Measurements from ENCODE around the gene KCNJ12. TPM values are rescaled to one million over a fixed set of nuclear protein-coding genes. Genes with fewer than 3 reads are reported as not detected.
A peak's percentile ranks its signal among the peaks of the same experiment; 100 is the strongest.

The KCNJ12 gene
- total and polyA plus RNA-seq, 2 of the 4 experiments (the other 2 are of a cell fraction), result under 0.01 to 0.10 TPM

GRCh38 chr17:21387616-21388015, 11.5 kb downstream of the KCNJ12 start:
- no peak overlapping the region for H2AK5ac ChIP-seq (ENCODE audit: low read depth, low read length)
- ChIA-PET CTCF (no interaction called here), POLR2A (ENCODE audit: unreplicated experiment) (no interaction called here)
- no peak overlapping the region for H3K4ac ChIP-seq (ENCODE audit: low read depth, low read length)
- H3K14ac ChIP-seq (replicated peaks; ENCODE audit: low read depth, low read length), result no peak overlapping the region
- dilution Hi-C loops (cut with HindIII; ENCODE audit: low sequenced_read_pairs, unreplicated experiment) (no loop called here), intact Hi-C loops (cut with micrococcal nuclease) (no loop called here), in situ Hi-C loops (cut with MboI; ENCODE audit: low sequenced_read_pairs) (no loop called here)
- H2BK20ac ChIP-seq (ENCODE audit: low read depth, low read length), result no peak overlapping the region
- no peak overlapping the region for H3K56ac ChIP-seq (ENCODE audit: extremely low read depth, insufficient read depth, low read length)
- BruUV-seq (replicated peaks), result no TSS peak
- no CpG with 5 or more reads among the region's 5 CpGs for WGBS, 2 experiments (ENCODE audit: extremely low coverage in 2 of 2, insufficient read length in 1 of 2)
- H2BK120ac ChIP-seq (ENCODE audit: low read depth, low read length), result no peak overlapping the region
- no peak overlapping the region for H3K23ac ChIP-seq (ENCODE audit: low read depth, low read length)
- H4K91ac ChIP-seq (ENCODE audit: insufficient read depth, low read depth, low read length), result no peak overlapping the region
- ATAC-seq (ENCODE audit: low read depth) (no peak), DNase-seq (no peak)
- no peaks in the 10 kb centered on the region for H4K20me1 ChIP-seq (ENCODE audit: insufficient read depth, low read length)
- no peaks in the 10 kb centered on the region for H3K4me1 ChIP-seq (ENCODE audit: control insufficient read depth, insufficient read depth, low read length)
- no peak overlapping the region for H3K9ac ChIP-seq (ENCODE audit: low read depth, low read length)
- no peaks in the 10 kb centered on the region for H3K9me3 ChIP-seq (ENCODE audit: control insufficient read depth, insufficient read depth, low read length)
- no peak overlapping the region for H3K4me2 ChIP-seq (ENCODE audit: low read depth, low read length)
- H2AK9ac ChIP-seq (replicated peaks; ENCODE audit: low read depth, low read length, poor library complexity), result no peak overlapping the region
- no peak overlapping the region for H4K8ac ChIP-seq (ENCODE audit: low read depth in 2 of 2, low read length in 2 of 2)
- no peak overlapping the region for H2BK5ac ChIP-seq (ENCODE audit: low read depth, low read length, poor library complexity, severe bottlenecking)
- no peak overlapping the region for H4K5ac ChIP-seq (ENCODE audit: low read depth, low read length)
- no peak for TF ChIP-seq CHD1 (IDR thresholded peaks at IDR 0.05; ENCODE audit: low read depth, low read length)
- TF ChIP-seq CEBPB (IDR thresholded peaks at IDR 0.05; ENCODE audit: low read depth, low read length), result no peak
- no peak for TF ChIP-seq POLR2A (IDR thresholded peaks at IDR 0.05; ENCODE audit: low read depth, low read length)
- no peak for TF ChIP-seq ELK1 (IDR thresholded peaks at IDR 0.05; ENCODE audit: borderline replicate concordance, low read depth, low read length)
- no peak for TF ChIP-seq RAD21 (IDR thresholded peaks at IDR 0.05; ENCODE audit: low read length)
- TF ChIP-seq CTCF (conservative IDR thresholded peaks at IDR 0.05; ENCODE audit: low read depth, low read length), result no peak
- no peak for TF ChIP-seq FOS (IDR thresholded peaks at IDR 0.05; ENCODE audit: low read depth, low read length)
- no peak for TF ChIP-seq NFE2L2 (IDR thresholded peaks at IDR 0.05; ENCODE audit: low read depth, low read length)
- TF ChIP-seq RCOR1 (IDR thresholded peaks at IDR 0.05; ENCODE audit: insufficient replicate concordance, low read length), result no peak
- TF ChIP-seq RFX5 (IDR thresholded peaks at IDR 0.05; ENCODE audit: low read depth, low read length), result no peak
- TF ChIP-seq MAFK (IDR thresholded peaks at IDR 0.05; ENCODE audit: low read depth, low read length), result no peak
- TF ChIP-seq USF2 (IDR thresholded peaks at IDR 0.05; ENCODE audit: low read depth, low read length), result no peak
- TF ChIP-seq SMC3 (IDR thresholded peaks at IDR 0.05; ENCODE audit: low read depth, low read length), result no peak
- TF ChIP-seq BHLHE40 (IDR thresholded peaks at IDR 0.05; ENCODE audit: low read depth, low read length), result no peak
- TF ChIP-seq MXI1 (IDR thresholded peaks at IDR 0.05; ENCODE audit: borderline replicate concordance, low read depth, low read length), result no peak
- no peak for TF ChIP-seq MAZ (IDR thresholded peaks at IDR 0.05; ENCODE audit: borderline replicate concordance, low read depth, low read length)
- H3K18ac ChIP-seq (ENCODE audit: low read depth, low read length), result no peak overlapping the region
- H3K36me3 ChIP-seq (ENCODE audit: control insufficient read depth, insufficient read depth, low read length), result no peaks in the 10 kb centered on the region
- no peak overlapping the region for H2BK15ac ChIP-seq (ENCODE audit: low read depth, low read length)
- no peaks in the 10 kb centered on the region for H3K79me1 ChIP-seq (ENCODE audit: low read depth in 1 of 2, low read length in 2 of 2)
- H3K9me1 ChIP-seq (ENCODE audit: insufficient read depth, low read length), result no peaks in the 10 kb centered on the region
- H3K27me3 ChIP-seq (ENCODE audit: control insufficient read depth, insufficient read depth, low read length), result peaks cover 58% of the 10 kb centered on the region
- peak overlapping the region; percentile 49 for H2AFZ ChIP-seq (replicated peaks; ENCODE audit: low read length, poor library complexity)
- no peak overlapping the region for H3K27ac ChIP-seq (ENCODE audit: insufficient read depth, low read length)
- no peak overlapping the region for H3K4me3 ChIP-seq (ENCODE audit: insufficient read depth, low read depth, low read length)
